H9 (cell line): ENCODE measurements around the gene ZNF784. TPM values are rescaled to one million over a fixed set of nuclear protein-coding genes. Genes with fewer than 3 reads are reported as not detected.

ENCODE experiments used
- DNase-seq: peaks from one replicate; pipeline ENCODE4 v3.0.0-alpha.2; 2017
- H2AFZ ChIP-seq: one replicate; pipeline ENCODE4 v1.6.1; 2013; ENCODE audit warnings: mild to moderate bottlenecking, low read length, control low read depth, moderate library complexity
- H2AK5ac ChIP-seq: 2 replicates; pipeline ENCODE4 v1.6.1; 2013; ENCODE audit warnings: low read length, control low read depth, mixed read lengths; ENCODE audit not compliant: insufficient read length
- H2BK120ac ChIP-seq: one replicate; pipeline ENCODE4 v1.6.1; 2013; ENCODE audit warnings: low read depth, mild to moderate bottlenecking, low read length, control low read depth, inconsistent platforms; ENCODE audit not compliant: poor library complexity, severe bottlenecking
- H2BK12ac ChIP-seq: 2 replicates; pipeline ENCODE4 v1.6.1; 2013; ENCODE audit warnings: low read length, control low read depth, mixed read lengths, low read depth; ENCODE audit not compliant: insufficient read length
- H2BK15ac ChIP-seq: 2 replicates; pipeline ENCODE4 v1.6.1; 2013; ENCODE audit warnings: low read depth, low read length, control low read depth
- H2BK20ac ChIP-seq: one replicate; pipeline ENCODE4 v1.6.1; 2013; ENCODE audit warnings: low read depth, mild to moderate bottlenecking, low read length, control low read depth, inconsistent platforms; ENCODE audit not compliant: poor library complexity, severe bottlenecking
- H2BK5ac ChIP-seq: 2 replicates; pipeline ENCODE4 v1.6.1; 2013; ENCODE audit warnings: low read length, control low read depth, mixed read lengths; ENCODE audit not compliant: insufficient read length
- H3K14ac ChIP-seq: 2 replicates; pipeline ENCODE4 v1.6.1; 2013; ENCODE audit warnings: low read length, control low read depth; ENCODE audit not compliant: insufficient read depth
- H3K18ac ChIP-seq: 2 replicates; pipeline ENCODE4 v1.6.1; 2013; ENCODE audit warnings: low read depth, mild to moderate bottlenecking, mixed read lengths, low read length, control low read depth; ENCODE audit not compliant: insufficient read length
- H3K23ac ChIP-seq: 2 replicates; pipeline ENCODE4 v1.6.1; 2013; ENCODE audit warnings: low read length, control low read depth, mixed read lengths, low read depth; ENCODE audit not compliant: insufficient read length
- H3K23me2 ChIP-seq: 2 replicates; pipeline ENCODE4 v1.6.1; 2013; ENCODE audit warnings: low read depth, mild to moderate bottlenecking, mixed read lengths, low read length, control low read depth; ENCODE audit not compliant: insufficient read length, poor library complexity, severe bottlenecking
- H3K27ac ChIP-seq: 2 replicates; pipeline ENCODE4 v1.5.1; 2013; ENCODE audit warnings: low read length, control low read depth, mixed read lengths, low read depth; ENCODE audit not compliant: insufficient read length
- H3K27me3 ChIP-seq: 2 replicates; pipeline ENCODE4 v1.6.1; 2013; ENCODE audit warnings: low read length, control low read depth, inconsistent platforms; ENCODE audit not compliant: insufficient read depth
- H3K4ac ChIP-seq: 2 replicates; pipeline ENCODE4 v1.6.1; 2013; ENCODE audit warnings: low read depth, mild to moderate bottlenecking, control low read depth, inconsistent platforms, low read length, moderate library complexity
- H3K4me1 ChIP-seq: 2 replicates; pipeline ENCODE4 v1.6.1; 2013; ENCODE audit warnings: low read length, control low read depth, inconsistent platforms; ENCODE audit not compliant: insufficient read depth
- H3K4me2 ChIP-seq: 2 replicates; pipeline ENCODE4 v1.6.1; 2013; ENCODE audit warnings: low read length, control low read depth, mixed read lengths; ENCODE audit not compliant: insufficient read length, insufficient read depth
- H3K56ac ChIP-seq: 2 replicates; pipeline ENCODE4 v1.6.1; 2013; ENCODE audit warnings: low read depth, mild to moderate bottlenecking, mixed read lengths, low read length, control low read depth; ENCODE audit not compliant: insufficient read length
- H3K79me1 ChIP-seq: 2 replicates; pipeline ENCODE4 v1.6.1; 2013; ENCODE audit warnings: low read depth, mild to moderate bottlenecking, moderate library complexity, low read length, control low read depth, inconsistent platforms; ENCODE audit not compliant: insufficient read depth, poor library complexity, severe bottlenecking
- H3K79me2 ChIP-seq: 2 replicates; pipeline ENCODE4 v1.6.1; 2013; ENCODE audit warnings: low read length, control low read depth, inconsistent platforms; ENCODE audit not compliant: insufficient read depth
- H3K9ac ChIP-seq: 2 replicates; pipeline ENCODE4 v1.6.1; 2013; ENCODE audit warnings: low read length, control low read depth, mixed read lengths; ENCODE audit not compliant: insufficient read length; ENCODE audit errors: extremely low read depth
- H3K9me3 ChIP-seq: one replicate; pipeline ENCODE4 v1.6.1; 2013; ENCODE audit warnings: low read depth, low read length, inconsistent platforms; ENCODE audit not compliant: control insufficient read depth
- H3T11ph ChIP-seq: one replicate; pipeline ENCODE4 v1.6.1; 2013; ENCODE audit warnings: mild to moderate bottlenecking, low read length, control low read depth, inconsistent platforms
- H4K20me1 ChIP-seq: one replicate; pipeline ENCODE4 v1.6.1; 2013; ENCODE audit not compliant: control insufficient read depth, insufficient read length, insufficient read depth
- H4K5ac ChIP-seq: 2 replicates; pipeline ENCODE4 v1.6.1; 2013; ENCODE audit warnings: low read depth, mild to moderate bottlenecking, mixed read lengths, low read length, control low read depth; ENCODE audit not compliant: insufficient read length
- H4K8ac ChIP-seq: replicated peaks from 2 replicates; pipeline ENCODE4 v1.6.1; 2013; ENCODE audit warnings: low read length, control low read depth, mixed read lengths, low read depth; ENCODE audit not compliant: insufficient read length
- H4K91ac ChIP-seq: 2 replicates; pipeline ENCODE4 v1.6.1; 2013; ENCODE audit warnings: low read depth, mild to moderate bottlenecking, moderate library complexity, mixed read lengths, low read length, control low read depth; ENCODE audit not compliant: insufficient read length
- H3K27ac Mint-ChIP-seq, 3 experiments: 2 replicates in 2 of 3; 3 replicates in 1 of 3; pipeline ENCODE4 v1.8.0; 2020 to 2021; ENCODE audit warnings: mixed read lengths in 3 of 3, mild to moderate bottlenecking in 1 of 3, moderate library complexity in 1 of 3
- H3K27me3 Mint-ChIP-seq: 2 replicates; pipeline ENCODE4 v1.8.0; 2021; ENCODE audit warnings: low read depth, mild to moderate bottlenecking, moderate library complexity, mixed read lengths
- H3K36me3 Mint-ChIP-seq, 3 experiments: 2 replicates in 2 of 3; 3 replicates in 1 of 3; pipeline ENCODE4 v1.8.0; 2020 to 2021; ENCODE audit warnings: low read depth in 3 of 3, mixed read lengths in 3 of 3; ENCODE audit not compliant: insufficient read depth in 1 of 3
- H3K4me1 Mint-ChIP-seq, 2 experiments: 2 replicates each; pipeline ENCODE4 v1.8.0; 2020; ENCODE audit warnings: mixed read lengths in 2 of 2
- H3K4me3 Mint-ChIP-seq, 2 experiments: 2 replicates in 1 of 2; 3 replicates in 1 of 2; pipeline ENCODE4 v1.8.0; 2020 to 2021; ENCODE audit warnings: mild to moderate bottlenecking in 2 of 2, mixed read lengths in 2 of 2, moderate library complexity in 1 of 2
- H3K9me3 Mint-ChIP-seq, 2 experiments: 2 replicates in 1 of 2; 3 replicates in 1 of 2; pipeline ENCODE4 v1.8.0; 2020; ENCODE audit warnings: mild to moderate bottlenecking in 2 of 2, mixed read lengths in 2 of 2, moderate library complexity in 1 of 2
- CTCF ChIP-seq: fragments of 200-600 bp; sonication (generic); conservative IDR thresholded peaks from 3 replicates; pipeline ENCODE4 v1.8.0; 2021; ENCODE audit warnings: antibody characterized with exemption, mild to moderate bottlenecking
- WGBS: extraction: QIAGEN DNeasy Blood & Tissue Kit; methylation state at CpG from one replicate; pipeline ENCODE4 v1.1.7; 2013; ENCODE audit warnings: missing lambda C conversion rate, low lambda C conversion rate, mixed read lengths; ENCODE audit not compliant: insufficient read length; ENCODE audit errors: extremely low coverage; 5-methylcytosine and 5-hydroxymethylcytosine counted together
- total RNA-seq: library from RNA; stranded (reverse); gene quantifications from 2 replicates; pipeline ENCODE4 v1.2.1, GENCODE V29; 2021

Gene ZNF784
- total RNA-seq, 1 experiment from 2014 or later, result 10.7 TPM

GRCh38 chr19:55673889-55674288 is 49.5 kb upstream of the ZNF784 start:
- Histone ChIP-seq H3K4me2 (peak overlapping the region; percentile 42), H3K27me3 (no peaks in the 10 kb centered on the region), H2BK15ac (no peak overlapping the region), H2AFZ (no peak overlapping the region), H2BK20ac (no peak overlapping the region), H3K18ac (no peak overlapping the region), H4K5ac (no peak overlapping the region), H4K91ac (no peak overlapping the region), H2BK12ac (no peak overlapping the region), H3K4me1 (no peaks in the 10 kb centered on the region), H3K4ac (no peak overlapping the region), H3K14ac (no peak overlapping the region), H4K20me1 (no peaks in the 10 kb centered on the region), H3K9me3 (no peaks in the 10 kb centered on the region), H3K79me2 (peaks cover 19% of the 10 kb centered on the region; the same call in 1 of the 2 replicates), H3K9ac (no peak overlapping the region), H3K23ac (no peak overlapping the region), H3T11ph (no peak overlapping the region), H3K23me2 (peaks cover 6% of the 10 kb centered on the region), H2BK5ac (no peak overlapping the region), H2AK5ac (no peak overlapping the region), H2BK120ac (no peak overlapping the region), H4K8ac (no peak overlapping the region), H3K56ac (no peak overlapping the region), H3K79me1 (peaks cover 12% of the 10 kb centered on the region), H3K27ac (no peak overlapping the region)
- Mint-ChIP-seq H3K27ac (peak overlapping the region in 2 of 3 experiments; percentile 87 to 98; a peak in 6 of 7 replicates), H3K4me1 (peaks cover 41 to 48% of the 10 kb centered on the region in 2 experiments), H3K36me3 (peaks cover 36 to 61% (median 56%) of the 10 kb centered on the region in 3 experiments), H3K9me3 (no peaks in the 10 kb centered on the region; a peak in 1 of 5 replicates), H3K27me3 (no peaks in the 10 kb centered on the region), H3K4me3 (peak overlapping the region; percentile 42 to 98)
- no peak for TF ChIP-seq CTCF
- WGBS, result no CpG with 5 or more reads among the region's 15 CpGs
- DNase-seq, result no peak
